AG04449 (cell line): ENCODE data around the gene NFIX.

Experiments
- CTCF ChIA-PET: fragments of 350-600 bp; formaldehyde crosslinking; extraction: SDS; loops from one replicate; lab custom pipeline; 2021; ENCODE audit warnings: antibody characterized with exemption; lab: Yijun Ruan, JAX
- POLR2A ChIA-PET: fragments of 400-600, 350-600 bp; formaldehyde crosslinking; extraction: SDS; loops from one replicate; lab custom pipeline; 2020; ENCODE audit warnings: antibody characterized with exemption, inconsistent platforms; lab: Yijun Ruan, JAX
- DNase-seq: peaks from one replicate; pipeline ENCODE4 v3.0.0-alpha.2; 2010; ENCODE audit warnings: low read depth, low spot score
- H3K4me3 ChIP-seq: 2 replicates; pipeline ENCODE4 v1.5.1; 2011; ENCODE audit warnings: low read depth, mild to moderate bottlenecking, control low read depth, low read length
- CTCF ChIP-seq: IDR thresholded peaks from one replicate; pipeline ENCODE4 v1.5.1; 2011; ENCODE audit warnings: mild to moderate bottlenecking, moderate library complexity, low read length, control low read depth, inconsistent platforms; ENCODE audit not compliant: insufficient read depth; ENCODE audit errors: missing control alignments

Gene NFIX

GRCh38 chr19:13135068-13136062 lies 140.1 kb downstream of the NFIX start:
- TF ChIP-seq CTCF, result no peak
- no peak for DNase-seq
- CTCF ChIA-PET, result interaction anchor here (0.7 to 2.1 kb wide), 3 partner anchors 15 to 170 kb away, joined by 3 to 6 read pairs (median 6); partner anchors contain the start of genes IER2 and STX10
- POLR2A ChIA-PET, result no interaction called here
- H3K4me3 ChIP-seq, result no peak overlapping the region

- no peak for DNase-seq
- CTCF ChIA-PET, result interaction anchor here (1.0 to 1.9 kb wide), 2 partner anchors 125 to 172 kb away, joined by 3 to 6 read pairs; no protein-coding TSS in a partner anchor
- TF ChIP-seq CTCF, result no peak
- no peak overlapping the region for H3K4me3 ChIP-seq
- POLR2A ChIA-PET, result interaction anchor here (0.6 kb wide), 2 partner anchors 15 to 592 kb away, joined by 3 read pairs; no protein-coding TSS in a partner anchor
These were observed 142.1 kb downstream of the NFIX start for GRCh38 chr19:13137290-13137794.

- ChIA-PET POLR2A (interaction anchor here (1.0 kb wide), 1 partner anchor 14 kb away, joined by 3 read pairs; no protein-coding TSS in a partner anchor), CTCF (interaction anchor here (1.0 kb wide), 1 partner anchor 124 kb away, joined by 3 read pairs; no protein-coding TSS in a partner anchor)
- no peak for DNase-seq
- H3K4me3 ChIP-seq, result no peak overlapping the region
- no peak for TF ChIP-seq CTCF
These were observed 143.1 kb downstream of the NFIX start for GRCh38 chr19:13138171-13138915.

- no peak overlapping the region for H3K4me3 ChIP-seq
- no peak for TF ChIP-seq CTCF
- POLR2A ChIA-PET, result interaction anchor here (1.0 kb wide), 1 partner anchor 14 kb away, joined by 3 read pairs; no protein-coding TSS in a partner anchor
- CTCF ChIA-PET, result no interaction called here
- no peak for DNase-seq
These were observed 143.6 kb downstream of the NFIX start for GRCh38 chr19:13138916-13139198.

- no peak for TF ChIP-seq CTCF
- ChIA-PET CTCF (no interaction called here), POLR2A (no interaction called here)
- no peak overlapping the region for H3K4me3 ChIP-seq
- DNase-seq, result no peak
These were observed 144.5 kb downstream of the NFIX start for GRCh38 chr19:13139633-13140311.
